ENCODE results near the gene IRAK2.

The IRAK2 gene

DNA sequence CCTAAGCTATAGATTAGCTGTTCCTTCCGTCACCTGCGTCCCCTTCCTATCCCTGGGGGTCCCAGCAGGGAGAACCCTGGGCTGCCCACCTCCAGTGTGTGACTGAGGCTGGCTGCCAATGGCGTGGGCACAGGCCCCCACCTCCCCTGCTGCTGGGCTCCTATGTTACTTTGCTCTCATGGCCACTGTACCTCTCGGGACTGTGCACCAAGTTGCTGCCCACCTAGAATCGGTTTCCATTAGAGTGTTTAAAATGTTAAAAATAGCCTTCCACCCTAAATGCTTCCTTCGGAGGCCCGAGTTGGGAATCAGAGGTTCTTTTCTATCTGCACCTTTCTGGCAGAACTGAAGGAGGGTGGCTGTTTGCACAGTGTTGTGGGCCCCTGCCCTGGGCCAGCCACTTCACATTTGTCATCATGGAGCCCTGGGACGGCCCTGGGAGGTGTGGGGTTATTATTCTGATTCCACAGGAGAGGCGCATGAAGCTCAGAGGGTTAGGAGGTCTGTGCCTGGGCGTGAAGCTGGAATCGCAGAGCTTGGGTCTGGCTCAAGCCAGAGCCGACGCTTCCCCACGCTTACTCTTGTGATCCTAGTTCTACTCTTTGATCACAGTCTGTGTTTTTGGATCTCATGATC is 29.1 kb downstream of the IRAK2 start:
- H3K36me3 Mint-ChIP-seq, result peaks cover 11% of the 10 kb centered on the region
- no peaks in the 10 kb centered on the region for H3K27me3 Mint-ChIP-seq
- H3K27ac Mint-ChIP-seq, result peak overlapping the region; percentile 91
- peak; percentile 13 for ATAC-seq
- H3K9me3 Mint-ChIP-seq, result no peaks in the 10 kb centered on the region
- H3K4me1 Mint-ChIP-seq, result peaks cover 87% of the 10 kb centered on the region
- H3K4me3 Mint-ChIP-seq, result peak overlapping the region; percentile 72

- Mint-ChIP-seq H3K4me1 (peaks cover 87% of the 10 kb centered on the region), H3K27ac (peak overlapping the region; percentile 91), H3K27me3 (no peaks in the 10 kb centered on the region), H3K36me3 (peaks cover 5% of the 10 kb centered on the region), H3K4me3 (peak overlapping the region; percentile 72), H3K9me3 (no peaks in the 10 kb centered on the region)
- ATAC-seq, result peak; percentile 56
These were observed 29.8 kb downstream of the IRAK2 start for GRCh38 chr3:10194328-10195071.

GRCh38 chr3:10195366-10196089 is 30.8 kb downstream of the IRAK2 start:
- no peak overlapping the region for H3K4me3 Mint-ChIP-seq
- H3K27ac Mint-ChIP-seq, result peak overlapping the region; percentile 91
- H3K9me3 Mint-ChIP-seq, result no peaks in the 10 kb centered on the region
- peaks cover 7% of the 10 kb centered on the region for H3K36me3 Mint-ChIP-seq
- no peak for ATAC-seq
- H3K27me3 Mint-ChIP-seq, result no peaks in the 10 kb centered on the region
- peaks cover 88% of the 10 kb centered on the region for H3K4me1 Mint-ChIP-seq

- peaks cover 13% of the 10 kb centered on the region for H3K36me3 Mint-ChIP-seq
- no peaks in the 10 kb centered on the region for H3K27me3 Mint-ChIP-seq
- peak; percentile 64 for ATAC-seq
- peak overlapping the region; percentile 29 for H3K4me3 Mint-ChIP-seq
- H3K4me1 Mint-ChIP-seq, result peaks cover 92% of the 10 kb centered on the region
- peak overlapping the region; percentile 91 for H3K27ac Mint-ChIP-seq
- no peaks in the 10 kb centered on the region for H3K9me3 Mint-ChIP-seq
These were observed 31.8 kb downstream of the IRAK2 start for GRCh38 chr3:10196389-10197052.

DNA sequence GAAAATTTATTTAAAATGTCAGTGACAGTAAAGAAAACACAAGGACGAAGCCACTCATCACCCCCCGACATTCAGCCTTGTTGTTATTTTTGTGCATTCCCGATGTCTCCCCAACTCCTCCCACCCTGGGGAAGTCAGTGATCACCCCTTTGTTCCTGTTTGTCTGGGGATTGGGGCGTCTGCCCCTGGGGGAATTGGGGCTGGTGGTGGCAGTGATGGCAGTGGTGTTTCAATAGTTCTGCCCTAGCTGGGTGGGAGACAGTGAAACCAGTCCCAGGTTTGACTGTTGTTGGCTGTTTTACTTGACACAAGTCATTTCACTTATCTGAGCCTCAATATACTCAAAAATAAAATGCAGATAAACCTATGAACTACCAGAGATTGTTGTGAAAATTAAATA is 33.5 kb downstream of the IRAK2 start:
- Mint-ChIP-seq H3K9me3 (no peaks in the 10 kb centered on the region), H3K4me3 (peak overlapping the region; percentile 52), H3K36me3 (peaks cover 19% of the 10 kb centered on the region), H3K4me1 (peaks cover 82% of the 10 kb centered on the region), H3K27me3 (no peaks in the 10 kb centered on the region), H3K27ac (peak overlapping the region; percentile 91)
- ATAC-seq, result no peak

DNA sequence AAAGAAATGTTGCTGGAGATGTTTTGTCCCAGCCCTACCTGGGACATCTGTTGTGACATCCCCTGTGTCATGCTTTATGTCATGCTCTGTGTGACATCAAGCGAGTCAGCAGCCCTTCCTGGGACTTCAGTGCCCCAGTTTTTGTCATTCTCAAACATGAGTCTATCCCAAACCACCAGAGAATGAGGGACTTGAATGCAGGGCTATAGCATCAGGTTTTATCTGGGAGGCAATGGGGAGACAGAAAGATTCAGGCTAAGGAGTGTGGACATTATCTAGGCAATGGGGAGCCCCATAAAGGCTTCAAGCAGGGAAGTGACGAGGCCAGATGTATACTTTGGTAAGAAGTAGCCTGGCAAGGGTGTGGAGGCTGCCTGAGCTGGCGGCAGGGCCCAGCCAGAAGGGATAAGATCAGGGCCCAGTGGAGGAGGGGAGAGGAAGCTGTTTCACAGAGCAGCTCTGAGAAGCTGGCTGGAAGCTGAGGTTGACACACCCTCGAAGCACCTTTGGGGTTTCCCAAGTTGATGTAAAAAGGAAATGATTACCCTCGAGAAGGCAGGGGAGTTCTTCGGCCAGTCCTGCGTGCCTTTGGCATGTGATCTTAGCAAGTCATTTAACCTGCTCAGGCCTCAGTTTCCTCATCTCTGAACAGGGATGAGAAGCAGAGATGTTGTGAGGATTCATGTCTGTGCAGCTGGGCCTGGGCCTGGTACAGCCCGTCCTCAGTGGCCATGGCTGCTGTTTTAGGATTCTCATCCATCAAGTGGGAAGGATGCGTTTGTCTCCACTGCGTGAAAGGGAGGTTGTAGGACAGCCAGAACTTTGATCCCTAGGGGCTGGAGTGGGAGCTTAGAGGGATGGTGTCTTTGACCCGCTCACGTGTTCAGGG is 34.3 kb downstream of the IRAK2 start:
- Mint-ChIP-seq H3K27ac (peak overlapping the region; percentile 91), H3K27me3 (no peaks in the 10 kb centered on the region), H3K36me3 (peaks cover 19% of the 10 kb centered on the region), H3K4me3 (peak overlapping the region; percentile 58), H3K9me3 (no peaks in the 10 kb centered on the region), H3K4me1 (peaks cover 75% of the 10 kb centered on the region)
- peak; percentile 88 for ATAC-seq

GRCh38 chr3:10204921-10205320 is 40.2 kb downstream of the IRAK2 start:
- Mint-ChIP-seq H3K9me3 (no peaks in the 10 kb centered on the region), H3K27me3 (no peaks in the 10 kb centered on the region), H3K36me3 (peaks cover 37% of the 10 kb centered on the region), H3K4me3 (no peak overlapping the region), H3K4me1 (peaks cover 26% of the 10 kb centered on the region), H3K27ac (peak overlapping the region; percentile 44)
- no peak for ATAC-seq

DNA sequence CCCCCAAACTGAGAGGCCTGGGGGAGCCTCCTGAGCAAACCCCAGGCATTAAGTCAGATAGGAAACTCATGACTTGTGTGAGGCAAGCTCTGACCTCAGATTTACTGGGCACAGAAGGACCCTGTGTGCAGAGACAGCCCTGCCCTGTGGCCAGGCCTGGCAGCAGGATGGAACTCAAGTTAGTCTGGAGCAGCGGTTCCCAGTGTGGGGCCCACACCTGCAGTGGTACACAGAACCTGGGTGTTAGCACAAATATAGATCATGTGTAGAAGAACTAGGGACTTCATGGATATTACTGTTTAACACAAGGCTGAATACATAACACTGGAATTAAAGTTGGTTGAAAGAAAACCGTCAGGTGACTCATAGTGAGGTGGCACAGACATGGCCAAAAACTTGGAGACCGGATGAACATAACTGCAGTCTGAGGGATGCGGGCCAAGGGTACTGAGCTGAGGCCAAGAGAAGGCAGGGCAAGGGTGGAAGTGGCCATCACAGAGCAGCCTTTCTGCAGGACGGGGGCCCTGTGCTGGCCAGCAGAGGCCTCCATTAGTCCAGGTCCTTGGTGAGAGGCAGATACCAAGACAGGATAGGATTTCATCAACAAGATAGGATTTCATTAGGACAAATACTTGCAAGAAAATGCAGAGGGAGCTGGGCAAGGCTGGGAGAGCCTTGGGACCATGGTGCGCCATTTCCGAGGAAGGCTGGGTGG is 40.9 kb downstream of the IRAK2 start:
- no peak for ATAC-seq
- Mint-ChIP-seq H3K36me3 (peaks cover 35% of the 10 kb centered on the region), H3K27me3 (no peaks in the 10 kb centered on the region), H3K4me1 (peaks cover 24% of the 10 kb centered on the region), H3K27ac (peak overlapping the region; percentile 44), H3K9me3 (no peaks in the 10 kb centered on the region), H3K4me3 (no peak overlapping the region)

- Mint-ChIP-seq H3K4me3 (no peak overlapping the region), H3K4me1 (peaks cover 22% of the 10 kb centered on the region), H3K36me3 (peaks cover 30% of the 10 kb centered on the region), H3K27me3 (no peaks in the 10 kb centered on the region), H3K9me3 (no peaks in the 10 kb centered on the region), H3K27ac (no peak overlapping the region)
- no peak for ATAC-seq
These were observed 41.4 kb downstream of the IRAK2 start for GRCh38 chr3:10206166-10206511.

DNA sequence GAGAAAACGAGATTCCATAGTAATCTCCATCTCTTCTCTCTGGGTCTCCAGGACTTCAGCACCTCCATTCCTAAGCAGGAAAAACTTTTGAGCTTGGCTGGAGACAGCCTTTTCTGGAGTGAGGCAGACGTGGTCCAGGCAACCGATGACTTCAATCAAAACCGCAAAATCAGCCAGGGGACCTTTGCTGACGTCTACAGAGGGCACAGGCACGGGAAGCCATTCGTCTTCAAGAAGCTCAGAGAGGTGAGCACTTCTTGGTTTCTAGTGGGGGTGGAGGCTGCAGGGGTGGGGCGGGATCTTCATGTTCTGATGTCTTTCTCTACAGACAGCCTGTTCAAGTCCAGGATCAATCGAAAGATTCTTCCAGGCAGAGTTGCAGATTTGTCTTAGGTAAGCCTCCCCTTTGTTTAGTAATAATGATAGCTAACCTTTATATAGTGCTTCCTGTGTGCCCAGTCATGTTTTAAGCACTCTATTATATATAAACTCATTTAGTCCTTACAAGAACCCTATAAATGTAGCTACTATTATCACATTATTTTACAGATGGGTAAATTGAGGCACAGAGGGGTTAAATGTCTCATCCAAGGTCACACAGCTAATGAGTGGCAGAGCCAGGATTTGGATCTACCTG is 48.6 kb downstream of the IRAK2 start:
- Mint-ChIP-seq H3K27me3 (no peaks in the 10 kb centered on the region), H3K9me3 (peaks cover 9% of the 10 kb centered on the region), H3K36me3 (peaks cover 52% of the 10 kb centered on the region), H3K4me3 (peak overlapping the region; percentile 54), H3K27ac (peak overlapping the region; percentile 85), H3K4me1 (peaks cover 53% of the 10 kb centered on the region)
- ATAC-seq, result peak; percentile 93

- Mint-ChIP-seq H3K27me3 (no peaks in the 10 kb centered on the region), H3K27ac (peak overlapping the region; percentile 45), H3K9me3 (peaks cover 9% of the 10 kb centered on the region), H3K36me3 (peaks cover 54% of the 10 kb centered on the region), H3K4me3 (no peak overlapping the region), H3K4me1 (peaks cover 60% of the 10 kb centered on the region)
- no peak for ATAC-seq
These were observed 51.1 kb downstream of the IRAK2 start for GRCh38 chr3:10215578-10216368.

- Mint-ChIP-seq H3K27ac (no peak overlapping the region), H3K9me3 (peaks cover 9% of the 10 kb centered on the region), H3K4me3 (no peak overlapping the region), H3K4me1 (peaks cover 57% of the 10 kb centered on the region), H3K27me3 (no peaks in the 10 kb centered on the region), H3K36me3 (peaks cover 58% of the 10 kb centered on the region)
- ATAC-seq, result no peak
These were observed 52.6 kb downstream of the IRAK2 start for GRCh38 chr3:10217359-10217758.

GRCh38 chr3:10219737-10220136 is 55.0 kb downstream of the IRAK2 start:
- Mint-ChIP-seq H3K27ac (peak overlapping the region; percentile 85), H3K27me3 (no peaks in the 10 kb centered on the region), H3K9me3 (peaks cover 11% of the 10 kb centered on the region), H3K4me1 (peaks cover 60% of the 10 kb centered on the region), H3K4me3 (no peak overlapping the region), H3K36me3 (peaks cover 57% of the 10 kb centered on the region)
- no peak for ATAC-seq
